HepG2 (cell line): ENCODE results near the gene SBK1. TPM values are rescaled to one million over a fixed set of nuclear protein-coding genes. Genes with fewer than 3 reads are reported as not detected.
A peak's percentile ranks its signal among the peaks of the same experiment; 100 is the strongest.

Experiments used
- FOXM1 ChIP-seq: sonication (generic); formaldehyde crosslinking; IDR thresholded peaks from 2 replicates; pipeline ENCODE4 v1.5.0; 2020; ENCODE audit warnings: missing genetic modification reagents
- FOXO1 ChIP-seq: sonication (generic); formaldehyde crosslinking; IDR thresholded peaks from 2 replicates; pipeline ENCODE4 v1.4.0; 2020; ENCODE audit warnings: missing genetic modification reagents
- HMG20B ChIP-seq: conservative IDR thresholded peaks from 2 replicates; pipeline ENCODE4 v1.6.1; 2016; ENCODE audit warnings: missing genetic modification reagents, missing compliant biosample characterization
- IRF2 ChIP-seq: IDR thresholded peaks from 2 replicates; pipeline ENCODE4 v1.6.1; 2018; ENCODE audit warnings: missing genetic modification reagents, missing compliant biosample characterization
- KLF11 ChIP-seq: IDR thresholded peaks from 2 replicates; pipeline ENCODE4 v1.6.1; 2016; ENCODE audit warnings: missing compliant biosample characterization
- MEIS1 ChIP-seq: sonication (generic); formaldehyde crosslinking; IDR thresholded peaks from 2 replicates; pipeline ENCODE4 v1.9.0; 2021; ENCODE audit warnings: mild to moderate bottlenecking, missing genetic modification reagents, moderate library complexity, borderline replicate concordance
- RCOR2 ChIP-seq: IDR thresholded peaks from 2 replicates; pipeline ENCODE4 v1.6.1; 2016; ENCODE audit warnings: missing biosample characterization, missing genetic modification reagents
- RXRA ChIP-seq: sonication (generic); formaldehyde crosslinking; IDR thresholded peaks from 2 replicates; pipeline ENCODE4 v1.5.1; 2020; ENCODE audit warnings: missing genetic modification reagents
- SAFB2 ChIP-seq: sonication (generic); formaldehyde crosslinking; IDR thresholded peaks from 2 replicates; pipeline ENCODE4 v1.5.1; 2020; ENCODE audit warnings: missing genetic modification reagents, low read depth, mild to moderate bottlenecking, borderline replicate concordance
- SCMH1 ChIP-seq: sonication (generic); formaldehyde crosslinking; IDR thresholded peaks from 2 replicates; pipeline ENCODE4 v1.9.0; 2021; ENCODE audit warnings: missing genetic modification reagents, mild to moderate bottlenecking, borderline replicate concordance
- SP2 ChIP-seq: sonication (generic); formaldehyde crosslinking; IDR thresholded peaks from 2 replicates; pipeline ENCODE4 v1.5.1; 2020; ENCODE audit warnings: mild to moderate bottlenecking, missing genetic modification reagents
- SYNCRIP ChIP-seq: fragments of 200-400 bp; formaldehyde crosslinking; IDR thresholded peaks from 2 replicates; pipeline ENCODE4 v1.6.1; 2018; ENCODE audit warnings: mild to moderate bottlenecking, low read depth, low read length; ENCODE audit not compliant: insufficient read depth
- ZBTB21 ChIP-seq: sonication (generic); formaldehyde crosslinking; IDR thresholded peaks from 2 replicates; pipeline ENCODE4 v1.4.0; 2020; ENCODE audit warnings: missing genetic modification reagents
- ZNF160 ChIP-seq: sonication (generic); formaldehyde crosslinking; IDR thresholded peaks from 2 replicates; pipeline ENCODE4 v1.8.0; 2022; ENCODE audit warnings: mild to moderate bottlenecking, inconsistent platforms, missing genetic modification reagents
- ZNF3 ChIP-seq: IDR thresholded peaks from 2 replicates; pipeline ENCODE4 v1.7.0; 2017; ENCODE audit warnings: inconsistent platforms
- ZNF30 ChIP-seq: sonication (generic); formaldehyde crosslinking; IDR thresholded peaks from 2 replicates; pipeline ENCODE4 v1.5.0; 2020; ENCODE audit warnings: mild to moderate bottlenecking, missing genetic modification reagents
- ZNF317 ChIP-seq: sonication (generic); formaldehyde crosslinking; IDR thresholded peaks from 2 replicates; pipeline ENCODE4 v1.5.0; 2020; ENCODE audit warnings: mild to moderate bottlenecking, missing genetic modification reagents
- ZNF329 ChIP-seq: sonication (generic); formaldehyde crosslinking; IDR thresholded peaks from 2 replicates; pipeline ENCODE4 v1.9.0; 2021; ENCODE audit warnings: low read depth, mild to moderate bottlenecking, missing genetic modification reagents
- ZNF546 ChIP-seq: sonication (generic); formaldehyde crosslinking; conservative IDR thresholded peaks from 2 replicates; pipeline ENCODE4 v1.8.1; 2023; ENCODE audit warnings: mild to moderate bottlenecking, missing genetic modification reagents
- polyA plus RNA-seq, 8 experiments: library from polyadenylated mRNA; depleted of rRNA in 3 of 8; stranded (reverse) in 7 of 8; unstranded in 1 of 8; fragments of >200 nt; fragmentation: Illumina TruSeq in 4 of 8; extraction: Trizol in 4 of 8; gene quantifications; 2 replicates each; pipeline versions ENCODE4 v1.2.1 to v1.2.3, GENCODE V29; 2011 to 2016; ENCODE audit warnings: low read depth in 4 of 8, missing spikeins in 1 of 8, mixed read lengths in 1 of 8; ENCODE audit not compliant: insufficient read depth in 1 of 8
- total RNA-seq, 5 experiments: library from RNA; depleted of rRNA; stranded (reverse); fragments of >200 nt; fragmentation: Illumina TruSeq; extraction: Trizol; gene quantifications; 2 replicates each; pipeline ENCODE4 v1.2.3, GENCODE V29; 2016; ENCODE audit warnings: low read depth in 1 of 5
- TF ChIP-seq, protein P1 (sequence below): sonication (generic); formaldehyde crosslinking; conservative IDR thresholded peaks from 2 replicates; pipeline ENCODE4 v1.5.0; 2020; ENCODE audit warnings: missing genetic modification reagents
- TF ChIP-seq, protein P2 (sequence below): sonication (generic); formaldehyde crosslinking; IDR thresholded peaks from 2 replicates; pipeline ENCODE4 v1.9.0; 2022; ENCODE audit warnings: missing genetic modification reagents, mild to moderate bottlenecking, borderline replicate concordance
- TF ChIP-seq, protein P3 (sequence below): sonication (generic); formaldehyde crosslinking; IDR thresholded peaks from 2 replicates; pipeline ENCODE4 v1.9.0; 2022; ENCODE audit warnings: low read depth, missing genetic modification reagents
- TF ChIP-seq, protein P4 (sequence below): sonication (generic); formaldehyde crosslinking; IDR thresholded peaks from 2 replicates; pipeline ENCODE4 v1.8.1; 2023; ENCODE audit warnings: mild to moderate bottlenecking, missing genetic modification reagents
- TF ChIP-seq, protein P5 (sequence below): sonication (generic); formaldehyde crosslinking; IDR thresholded peaks from 2 replicates; pipeline ENCODE4 v1.4.0; 2020; ENCODE audit warnings: missing genetic modification reagents

SBK1 gene
- total and polyA plus RNA-seq, 2 of the 13 experiments (the other 11 are each of a cell fraction or from before 2014, with no cell fraction given) = 0.15 to 0.17 TPM

DNA sequence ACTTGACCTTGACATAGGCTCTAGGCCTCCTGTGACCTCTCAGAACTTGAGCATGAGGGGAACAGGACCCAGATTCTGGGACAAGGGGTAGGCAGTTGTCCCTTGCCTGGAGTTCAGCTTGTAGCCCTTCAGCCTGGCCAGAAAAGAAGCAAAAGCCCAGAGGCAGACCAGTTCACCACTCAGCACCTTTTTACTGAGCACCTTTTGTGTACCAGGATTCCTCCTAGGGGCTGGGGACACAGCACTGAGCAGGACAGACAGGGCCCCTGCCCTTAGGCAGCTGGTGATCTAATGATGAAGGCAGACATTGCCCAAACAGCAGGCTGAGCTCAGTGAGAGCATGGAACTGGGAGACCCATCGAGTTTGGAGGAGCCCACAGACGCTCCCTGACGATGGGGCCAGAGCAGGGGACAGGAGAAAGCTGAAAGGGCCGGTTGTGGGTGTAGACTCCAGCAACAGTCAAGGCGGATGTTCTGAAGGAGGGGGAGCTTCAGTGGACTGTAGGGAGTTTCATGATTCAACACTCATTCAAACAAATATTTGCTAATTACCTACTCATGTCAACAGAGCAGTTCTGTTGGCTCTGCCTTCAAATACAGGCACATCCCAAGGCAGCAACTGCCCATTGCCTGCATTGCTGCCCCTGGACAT is 32.0 kb downstream of the SBK1 start (continued):
- TF ChIP-seq ZNF3 (CRISPR knock-in tag) (no peak), SCMH1 (no peak), RCOR2 (CRISPR knock-in tag) (no peak), FOXO1 (0 out of 2 replicates have a peak, but pooled peaks have one; percentile 56), KLF11 (no peak), RXRA (CRISPR knock-in tag) (peak; percentile 38; the same call in 1 of the 2 replicates), FOXM1 (no peak), SYNCRIP (no peak), ZNF317 (CRISPR knock-in tag) (no peak), ZBTB21 (no peak), SP2 (CRISPR knock-in tag) (no peak), SAFB2 (CRISPR knock-in tag) (no peak), MEIS1 (CRISPR knock-in tag) (0 out of 2 replicates have a peak, but pooled peaks have one; percentile 51), ZNF30 (CRISPR knock-in tag) (no peak), HMG20B (CRISPR knock-in tag) (no peak), IRF2 (CRISPR knock-in tag) (no peak; the same call in 1 of the 2 replicates), ZNF329 (no peak), ZNF160 (CRISPR knock-in tag) (no peak), ZNF546 (CRISPR knock-in tag) (no peak)
- TF ChIP-seq, protein P1, sequence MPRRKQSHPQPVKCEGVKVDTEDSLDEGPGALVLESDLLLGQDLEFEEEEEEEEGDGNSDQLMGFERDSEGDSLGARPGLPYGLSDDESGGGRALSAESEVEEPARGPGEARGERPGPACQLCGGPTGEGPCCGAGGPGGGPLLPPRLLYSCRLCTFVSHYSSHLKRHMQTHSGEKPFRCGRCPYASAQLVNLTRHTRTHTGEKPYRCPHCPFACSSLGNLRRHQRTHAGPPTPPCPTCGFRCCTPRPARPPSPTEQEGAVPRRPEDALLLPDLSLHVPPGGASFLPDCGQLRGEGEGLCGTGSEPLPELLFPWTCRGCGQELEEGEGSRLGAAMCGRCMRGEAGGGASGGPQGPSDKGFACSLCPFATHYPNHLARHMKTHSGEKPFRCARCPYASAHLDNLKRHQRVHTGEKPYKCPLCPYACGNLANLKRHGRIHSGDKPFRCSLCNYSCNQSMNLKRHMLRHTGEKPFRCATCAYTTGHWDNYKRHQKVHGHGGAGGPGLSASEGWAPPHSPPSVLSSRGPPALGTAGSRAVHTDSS (CRISPR knock-in tag) = no peak
- TF ChIP-seq, protein P2, sequence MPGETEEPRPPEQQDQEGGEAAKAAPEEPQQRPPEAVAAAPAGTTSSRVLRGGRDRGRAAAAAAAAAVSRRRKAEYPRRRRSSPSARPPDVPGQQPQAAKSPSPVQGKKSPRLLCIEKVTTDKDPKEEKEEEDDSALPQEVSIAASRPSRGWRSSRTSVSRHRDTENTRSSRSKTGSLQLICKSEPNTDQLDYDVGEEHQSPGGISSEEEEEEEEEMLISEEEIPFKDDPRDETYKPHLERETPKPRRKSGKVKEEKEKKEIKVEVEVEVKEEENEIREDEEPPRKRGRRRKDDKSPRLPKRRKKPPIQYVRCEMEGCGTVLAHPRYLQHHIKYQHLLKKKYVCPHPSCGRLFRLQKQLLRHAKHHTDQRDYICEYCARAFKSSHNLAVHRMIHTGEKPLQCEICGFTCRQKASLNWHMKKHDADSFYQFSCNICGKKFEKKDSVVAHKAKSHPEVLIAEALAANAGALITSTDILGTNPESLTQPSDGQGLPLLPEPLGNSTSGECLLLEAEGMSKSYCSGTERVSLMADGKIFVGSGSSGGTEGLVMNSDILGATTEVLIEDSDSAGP (CRISPR knock-in tag) = peak; percentile 29; the same call in 1 of the 2 replicates
- TF ChIP-seq, protein P3, sequence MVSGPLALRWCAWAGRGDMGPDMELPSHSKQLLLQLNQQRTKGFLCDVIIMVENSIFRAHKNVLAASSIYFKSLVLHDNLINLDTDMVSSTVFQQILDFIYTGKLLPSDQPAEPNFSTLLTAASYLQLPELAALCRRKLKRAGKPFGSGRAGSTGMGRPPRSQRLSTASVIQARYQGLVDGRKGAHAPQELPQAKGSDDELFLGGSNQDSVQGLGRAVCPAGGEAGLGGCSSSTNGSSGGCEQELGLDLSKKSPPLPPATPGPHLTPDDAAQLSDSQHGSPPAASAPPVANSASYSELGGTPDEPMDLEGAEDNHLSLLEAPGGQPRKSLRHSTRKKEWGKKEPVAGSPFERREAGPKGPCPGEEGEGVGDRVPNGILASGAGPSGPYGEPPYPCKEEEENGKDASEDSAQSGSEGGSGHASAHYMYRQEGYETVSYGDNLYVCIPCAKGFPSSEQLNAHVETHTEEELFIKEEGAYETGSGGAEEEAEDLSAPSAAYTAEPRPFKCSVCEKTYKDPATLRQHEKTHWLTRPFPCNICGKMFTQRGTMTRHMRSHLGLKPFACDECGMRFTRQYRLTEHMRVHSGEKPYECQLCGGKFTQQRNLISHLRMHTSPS = no peak
- TF ChIP-seq, protein P4, sequence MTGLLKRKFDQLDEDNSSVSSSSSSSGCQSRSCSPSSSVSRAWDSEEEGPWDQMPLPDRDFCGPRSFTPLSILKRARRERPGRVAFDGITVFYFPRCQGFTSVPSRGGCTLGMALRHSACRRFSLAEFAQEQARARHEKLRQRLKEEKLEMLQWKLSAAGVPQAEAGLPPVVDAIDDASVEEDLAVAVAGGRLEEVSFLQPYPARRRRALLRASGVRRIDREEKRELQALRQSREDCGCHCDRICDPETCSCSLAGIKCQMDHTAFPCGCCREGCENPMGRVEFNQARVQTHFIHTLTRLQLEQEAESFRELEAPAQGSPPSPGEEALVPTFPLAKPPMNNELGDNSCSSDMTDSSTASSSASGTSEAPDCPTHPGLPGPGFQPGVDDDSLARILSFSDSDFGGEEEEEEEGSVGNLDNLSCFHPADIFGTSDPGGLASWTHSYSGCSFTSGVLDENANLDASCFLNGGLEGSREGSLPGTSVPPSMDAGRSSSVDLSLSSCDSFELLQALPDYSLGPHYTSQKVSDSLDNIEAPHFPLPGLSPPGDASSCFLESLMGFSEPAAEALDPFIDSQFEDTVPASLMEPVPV (CRISPR knock-in tag) = no peak
- TF ChIP-seq, protein P5, sequence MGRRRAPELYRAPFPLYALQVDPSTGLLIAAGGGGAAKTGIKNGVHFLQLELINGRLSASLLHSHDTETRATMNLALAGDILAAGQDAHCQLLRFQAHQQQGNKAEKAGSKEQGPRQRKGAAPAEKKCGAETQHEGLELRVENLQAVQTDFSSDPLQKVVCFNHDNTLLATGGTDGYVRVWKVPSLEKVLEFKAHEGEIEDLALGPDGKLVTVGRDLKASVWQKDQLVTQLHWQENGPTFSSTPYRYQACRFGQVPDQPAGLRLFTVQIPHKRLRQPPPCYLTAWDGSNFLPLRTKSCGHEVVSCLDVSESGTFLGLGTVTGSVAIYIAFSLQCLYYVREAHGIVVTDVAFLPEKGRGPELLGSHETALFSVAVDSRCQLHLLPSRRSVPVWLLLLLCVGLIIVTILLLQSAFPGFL (CRISPR knock-in tag) = no peak
